22Rv1 (cell line): ENCODE results near the gene MYCBP2.

Source experiments
- H3K27ac ChIP-seq: fragments of 450-650 bp; 2 replicates; pipeline ENCODE4 v1.5.1; 2017
- CTCF ChIP-seq: fragments of 450-650 bp; IDR thresholded peaks from 2 replicates; pipeline ENCODE4 v1.5.1; 2017; ENCODE audit warnings: mild to moderate bottlenecking
- ZFX ChIP-seq: fragments of 450-650 bp; IDR thresholded peaks from 2 replicates; pipeline ENCODE4 v1.6.1; 2017; ENCODE audit warnings: antibody characterized with exemption, borderline replicate concordance

The MYCBP2 gene

GRCh38 chr13:77225946-77226345 is 100.9 kb downstream of the MYCBP2 start:
- no peak overlapping the region for H3K27ac ChIP-seq
- TF ChIP-seq CTCF (no peak), ZFX (no peak)

- no peak for TF ChIP-seq ZFX
- no peak for TF ChIP-seq CTCF
- no peak overlapping the region for H3K27ac ChIP-seq
Measured at GRCh38 chr13:77222909-77223308, 104.0 kb downstream of the MYCBP2 start.

GRCh38 chr13:77222000-77222690 is 104.7 kb downstream of the MYCBP2 start:
- H3K27ac ChIP-seq = no peak overlapping the region
- TF ChIP-seq CTCF (no peak), ZFX (no peak)

- no peak overlapping the region for H3K27ac ChIP-seq
- TF ChIP-seq CTCF = no peak
- no peak for TF ChIP-seq ZFX
Measured at GRCh38 chr13:77219401-77219800, 107.5 kb downstream of the MYCBP2 start.

- TF ChIP-seq ZFX (no peak), CTCF (no peak)
- no peak overlapping the region for H3K27ac ChIP-seq
Measured at GRCh38 chr13:77218274-77218673, 108.6 kb downstream of the MYCBP2 start.

GRCh38 chr13:77215543-77215942 is 111.4 kb downstream of the MYCBP2 start:
- no peak overlapping the region for H3K27ac ChIP-seq
- TF ChIP-seq ZFX = no peak
- no peak for TF ChIP-seq CTCF

GRCh38 chr13:77213644-77214043 is 113.2 kb downstream of the MYCBP2 start:
- no peak for TF ChIP-seq ZFX
- TF ChIP-seq CTCF = no peak
- no peak overlapping the region for H3K27ac ChIP-seq
